Retina (tissue), 1 donor: ENCODE results near the gene JUNB.

Experiments
- DNase-seq: peaks from one replicate; pipeline ENCODE4 v3.0.0-alpha.2; 2016

Gene JUNB

GRCh38 chr19:12791345-12792050 lies at the start of gene JUNB:
TSS of gene JUNB (plus strand) at chr19:12791486. CDS start at chr19:12791772, 286 bp downstream.
- DNase-seq, result peak; percentile 94

GRCh38 chr19:12745166-12745897 lies 46.0 kb upstream of the JUNB start:
- no peak for DNase-seq

- DNase-seq, result peak; percentile 42
Measured at GRCh38 chr19:12748489-12748888, 42.8 kb upstream of the JUNB start.

- DNase-seq, result peak; percentile 34
Measured at GRCh38 chr19:12749938-12750521, 41.3 kb upstream of the JUNB start.

GRCh38 chr19:12750851-12751250 lies 40.4 kb upstream of the JUNB start:
- DNase-seq, result no peak

GRCh38 chr19:12751635-12752034 lies 39.7 kb upstream of the JUNB start, which contains the start of gene BEST2:
TSS of gene BEST2 (plus strand) at chr19:12751791. CDS start at chr19:12752593, 802 bp downstream.
- no peak for DNase-seq

- DNase-seq, result no peak
Measured at GRCh38 chr19:12752056-12752781, 39.1 kb upstream of the JUNB start.

GRCh38 chr19:12754465-12755196 lies 36.7 kb upstream of the JUNB start:
- no peak for DNase-seq

- no peak for DNase-seq
Measured at GRCh38 chr19:12756150-12756883, 35.0 kb upstream of the JUNB start.

- peak; percentile 96 for DNase-seq
Measured at GRCh38 chr19:12757544-12758274, 33.6 kb upstream of the JUNB start.

GRCh38 chr19:12759686-12760085 lies 31.6 kb upstream of the JUNB start:
- DNase-seq, result no peak

GRCh38 chr19:12763100-12763499 lies 28.2 kb upstream of the JUNB start:
- DNase-seq, result no peak

GRCh38 chr19:12764698-12765097 lies 26.6 kb upstream of the JUNB start:
- no peak for DNase-seq

- DNase-seq, result peak; percentile 94
Measured at GRCh38 chr19:12766051-12766521, 25.2 kb upstream of the JUNB start.

GRCh38 chr19:12767150-12767549 lies 24.1 kb upstream of the JUNB start:
- no peak for DNase-seq

- no peak for DNase-seq
Measured at GRCh38 chr19:12767666-12768065, 23.6 kb upstream of the JUNB start.

GRCh38 chr19:12769689-12770088 lies 21.6 kb upstream of the JUNB start:
- peak; percentile 70 for DNase-seq

GRCh38 chr19:12770922-12771321 lies 20.4 kb upstream of the JUNB start:
- DNase-seq, result no peak

- no peak for DNase-seq
Measured at GRCh38 chr19:12772323-12772722, 19.0 kb upstream of the JUNB start.

GRCh38 chr19:12773571-12773970 lies 17.7 kb upstream of the JUNB start:
- DNase-seq, result no peak
